Measurements from ENCODE around the gene PGS1. TPM values are rescaled to one million over a fixed set of nuclear protein-coding genes. Genes with fewer than 3 reads are reported as not detected.

The PGS1 gene
- total RNA-seq, 1 donor from 2014 or later, result 50.2 TPM

DNA sequence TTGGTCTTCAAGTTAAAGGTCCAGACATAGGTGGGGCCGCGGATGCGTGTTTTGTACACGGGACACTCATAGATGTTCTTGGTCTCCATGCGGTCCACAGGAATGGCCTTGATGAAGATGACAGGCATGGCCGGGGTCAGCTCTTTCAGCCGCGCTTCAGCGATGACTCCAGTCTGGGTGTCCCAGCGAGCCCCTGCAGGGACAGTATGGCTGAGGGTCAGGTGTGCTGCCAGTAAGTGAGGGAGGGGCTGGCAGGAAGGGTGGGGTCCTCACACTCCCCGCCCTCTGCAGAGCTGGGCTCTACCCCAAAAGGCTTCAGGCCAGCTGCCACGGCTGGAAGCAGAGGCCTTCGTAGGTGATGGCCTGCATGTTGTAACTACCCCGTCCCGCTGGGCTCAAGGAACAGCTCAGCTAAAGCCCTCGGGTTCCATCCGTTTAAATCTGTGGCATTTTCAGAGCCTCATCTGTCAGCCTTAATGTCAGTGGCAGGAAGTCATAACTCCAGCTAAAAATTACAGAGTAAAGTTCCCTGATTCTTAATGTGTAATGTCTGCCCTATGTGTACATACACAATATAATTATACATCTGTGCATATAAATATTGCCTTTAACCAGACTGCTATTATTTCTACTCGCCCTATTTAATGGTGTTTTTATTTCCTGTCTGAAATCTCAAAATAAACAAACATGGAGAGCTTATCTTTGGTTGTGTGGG is 45.7 kb downstream of the PGS1 start:
- no peak overlapping the region for H3K27ac Mint-ChIP-seq (ENCODE audit: unreplicated experiment)
- no peak overlapping the region for H3K4me3 Mint-ChIP-seq (ENCODE audit: unreplicated experiment)
- no peak for DNase-seq
- H3K4me1 Mint-ChIP-seq (ENCODE audit: low read depth, unreplicated experiment), result peaks cover 29% of the 10 kb centered on the region
- H3K9me3 Mint-ChIP-seq (ENCODE audit: unreplicated experiment), result peaks cover 5% of the 10 kb centered on the region
- H3K36me3 Mint-ChIP-seq (ENCODE audit: unreplicated experiment), result peaks cover 6% of the 10 kb centered on the region
- TF ChIP-seq, protein P1, sequence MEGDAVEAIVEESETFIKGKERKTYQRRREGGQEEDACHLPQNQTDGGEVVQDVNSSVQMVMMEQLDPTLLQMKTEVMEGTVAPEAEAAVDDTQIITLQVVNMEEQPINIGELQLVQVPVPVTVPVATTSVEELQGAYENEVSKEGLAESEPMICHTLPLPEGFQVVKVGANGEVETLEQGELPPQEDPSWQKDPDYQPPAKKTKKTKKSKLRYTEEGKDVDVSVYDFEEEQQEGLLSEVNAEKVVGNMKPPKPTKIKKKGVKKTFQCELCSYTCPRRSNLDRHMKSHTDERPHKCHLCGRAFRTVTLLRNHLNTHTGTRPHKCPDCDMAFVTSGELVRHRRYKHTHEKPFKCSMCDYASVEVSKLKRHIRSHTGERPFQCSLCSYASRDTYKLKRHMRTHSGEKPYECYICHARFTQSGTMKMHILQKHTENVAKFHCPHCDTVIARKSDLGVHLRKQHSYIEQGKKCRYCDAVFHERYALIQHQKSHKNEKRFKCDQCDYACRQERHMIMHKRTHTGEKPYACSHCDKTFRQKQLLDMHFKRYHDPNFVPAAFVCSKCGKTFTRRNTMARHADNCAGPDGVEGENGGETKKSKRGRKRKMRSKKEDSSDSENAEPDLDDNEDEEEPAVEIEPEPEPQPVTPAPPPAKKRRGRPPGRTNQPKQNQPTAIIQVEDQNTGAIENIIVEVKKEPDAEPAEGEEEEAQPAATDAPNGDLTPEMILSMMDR (IDR thresholded peaks at IDR 0.05; ENCODE audit: partially characterized antibody, unreplicated experiment), result no peak
- peaks cover 8% of the 10 kb centered on the region for H3K27me3 Mint-ChIP-seq (ENCODE audit: unreplicated experiment)

DNA sequence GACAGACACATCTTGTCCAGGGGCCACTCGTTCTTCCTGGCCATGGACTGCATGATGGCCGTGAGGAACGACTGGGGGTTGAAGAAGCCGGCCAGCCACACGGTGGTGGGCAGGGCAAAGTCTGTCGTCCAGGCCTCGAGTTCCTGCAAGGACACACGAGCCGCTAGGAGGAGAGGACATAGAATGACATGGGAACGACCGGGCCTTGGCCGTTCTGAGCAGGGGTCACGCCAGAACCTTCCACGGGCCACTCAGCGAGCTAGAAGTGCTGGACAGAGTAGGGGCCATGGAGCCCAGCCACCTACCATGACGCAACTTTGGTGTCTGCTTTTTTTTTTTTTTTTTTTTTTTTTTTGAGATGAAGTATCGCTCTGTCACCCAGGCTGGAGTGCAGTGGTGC is 47.0 kb downstream of the PGS1 start:
- TF ChIP-seq, protein P1 (IDR thresholded peaks at IDR 0.05; ENCODE audit: partially characterized antibody, unreplicated experiment), result no peak
- no peak overlapping the region for H3K27ac Mint-ChIP-seq (ENCODE audit: unreplicated experiment)
- peaks cover 21% of the 10 kb centered on the region for H3K4me1 Mint-ChIP-seq (ENCODE audit: low read depth, unreplicated experiment)
- H3K4me3 Mint-ChIP-seq (ENCODE audit: unreplicated experiment), result no peak overlapping the region
- H3K36me3 Mint-ChIP-seq (ENCODE audit: unreplicated experiment), result peaks cover 5% of the 10 kb centered on the region
- H3K27me3 Mint-ChIP-seq (ENCODE audit: unreplicated experiment), result peaks cover 5% of the 10 kb centered on the region
- H3K9me3 Mint-ChIP-seq (ENCODE audit: unreplicated experiment), result no peaks in the 10 kb centered on the region
- no peak for DNase-seq

DNA sequence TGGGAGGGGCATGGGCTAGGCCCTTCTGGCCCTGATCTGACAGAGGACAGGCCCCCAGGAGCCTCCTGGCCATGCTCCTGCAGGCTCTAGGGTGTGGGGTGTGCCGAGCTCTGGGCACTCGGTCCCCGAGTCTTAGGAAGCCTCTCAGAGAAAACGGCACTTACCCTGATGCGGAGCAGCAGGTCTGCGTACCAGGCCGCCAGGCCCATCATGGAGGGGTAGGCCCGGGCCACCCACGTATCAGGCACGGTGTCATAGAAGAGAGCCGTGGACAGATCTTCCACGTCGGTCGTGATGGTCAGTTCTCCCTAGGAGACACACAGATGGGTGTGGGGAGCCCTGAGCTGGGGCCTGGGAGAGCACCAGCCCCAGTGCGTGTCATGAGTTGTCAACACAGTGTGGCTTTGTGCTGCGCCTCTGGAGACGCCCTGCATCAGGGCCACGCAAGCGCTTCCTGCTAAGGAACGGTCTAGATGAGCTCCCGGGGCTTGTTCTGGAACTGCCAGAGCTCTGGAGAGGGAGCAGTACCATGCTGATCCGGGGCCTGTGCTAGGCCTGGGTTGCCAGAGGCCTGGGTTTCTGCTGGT is 47.9 kb downstream of the PGS1 start:
- H3K36me3 Mint-ChIP-seq (ENCODE audit: unreplicated experiment), result no peaks in the 10 kb centered on the region
- H3K27me3 Mint-ChIP-seq (ENCODE audit: unreplicated experiment), result peaks cover 5% of the 10 kb centered on the region
- H3K27ac Mint-ChIP-seq (ENCODE audit: unreplicated experiment), result no peak overlapping the region
- DNase-seq, result no peak
- peaks cover 11% of the 10 kb centered on the region for H3K4me1 Mint-ChIP-seq (ENCODE audit: low read depth, unreplicated experiment)
- TF ChIP-seq, protein P1 (IDR thresholded peaks at IDR 0.05; ENCODE audit: partially characterized antibody, unreplicated experiment), result no peak
- no peaks in the 10 kb centered on the region for H3K9me3 Mint-ChIP-seq (ENCODE audit: unreplicated experiment)
- H3K4me3 Mint-ChIP-seq (ENCODE audit: unreplicated experiment), result no peak overlapping the region

DNA sequence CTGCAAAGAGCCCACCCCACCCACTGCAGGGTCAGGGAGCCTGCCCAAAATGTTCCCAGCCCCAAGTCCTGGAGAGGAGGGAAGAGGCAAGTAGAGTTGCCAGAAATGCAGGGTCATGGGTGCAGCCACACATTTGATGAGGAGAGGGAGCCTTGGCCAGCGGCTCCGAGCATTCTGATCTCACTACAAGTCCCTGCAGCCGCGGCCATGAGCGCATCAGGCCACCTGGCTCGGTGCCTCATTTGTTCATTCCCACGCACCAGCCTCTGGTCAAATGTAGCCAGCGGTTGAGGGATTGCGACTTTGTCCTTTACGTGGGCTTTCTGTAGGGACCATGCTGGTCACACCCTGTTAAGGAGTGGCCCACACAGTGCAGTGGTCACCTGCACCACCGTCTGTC is 48.7 kb downstream of the PGS1 start:
- peaks cover 8% of the 10 kb centered on the region for H3K4me1 Mint-ChIP-seq (ENCODE audit: low read depth, unreplicated experiment)
- no peaks in the 10 kb centered on the region for H3K36me3 Mint-ChIP-seq (ENCODE audit: unreplicated experiment)
- DNase-seq, result no peak
- H3K27me3 Mint-ChIP-seq (ENCODE audit: unreplicated experiment), result peaks cover 5% of the 10 kb centered on the region
- TF ChIP-seq, protein P1 (IDR thresholded peaks at IDR 0.05; ENCODE audit: partially characterized antibody, unreplicated experiment), result no peak
- no peaks in the 10 kb centered on the region for H3K9me3 Mint-ChIP-seq (ENCODE audit: unreplicated experiment)
- H3K4me3 Mint-ChIP-seq (ENCODE audit: unreplicated experiment), result no peak overlapping the region
- H3K27ac Mint-ChIP-seq (ENCODE audit: unreplicated experiment), result no peak overlapping the region

DNA sequence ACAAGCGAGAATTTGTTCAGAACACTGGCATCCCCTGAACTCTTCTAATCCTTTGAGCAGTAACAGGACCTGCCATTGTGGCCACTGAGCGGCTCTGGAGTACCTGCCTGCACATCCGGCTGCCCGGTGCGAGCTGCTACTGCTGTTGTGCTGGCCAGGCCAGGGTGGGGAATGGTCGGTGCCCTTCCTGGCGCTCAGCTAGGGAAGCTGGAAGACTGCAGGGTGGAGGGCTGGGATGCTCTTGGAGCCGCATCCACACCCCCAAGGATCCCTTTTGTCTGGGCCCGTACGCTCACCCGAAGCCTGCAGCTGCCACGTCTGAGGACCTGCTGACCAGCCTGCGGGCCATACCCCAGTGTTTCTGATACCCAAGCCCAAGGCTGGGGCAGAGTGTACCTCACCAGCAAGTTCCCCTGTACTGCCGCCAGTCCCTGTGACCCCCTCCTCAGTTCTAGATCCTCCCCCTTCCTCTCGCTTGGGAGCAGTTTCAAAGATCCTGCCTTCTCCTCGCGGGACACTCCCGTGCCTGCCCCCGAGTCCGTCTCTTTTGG is 49.7 kb downstream of the PGS1 start:
- H3K4me1 Mint-ChIP-seq (ENCODE audit: low read depth, unreplicated experiment), result peaks cover 6% of the 10 kb centered on the region
- H3K27ac Mint-ChIP-seq (ENCODE audit: unreplicated experiment), result no peak overlapping the region
- DNase-seq, result no peak
- H3K27me3 Mint-ChIP-seq (ENCODE audit: unreplicated experiment), result peaks cover 5% of the 10 kb centered on the region
- H3K9me3 Mint-ChIP-seq (ENCODE audit: unreplicated experiment), result no peaks in the 10 kb centered on the region
- no peaks in the 10 kb centered on the region for H3K36me3 Mint-ChIP-seq (ENCODE audit: unreplicated experiment)
- TF ChIP-seq, protein P1 (IDR thresholded peaks at IDR 0.05; ENCODE audit: partially characterized antibody, unreplicated experiment), result no peak
- no peak overlapping the region for H3K4me3 Mint-ChIP-seq (ENCODE audit: unreplicated experiment)

Data from glutamatergic neuron (in vitro differentiated cells).